GM23248 (cell line): Measurements from ENCODE around the gene AOX1.

Source experiments
- EZH2 ChIP-seq: fragments of 200-600 bp; sonication (generic); IDR thresholded peaks from 2 replicates; pipeline ENCODE4 v1.6.1; 2018; ENCODE audit warnings: antibody characterized with exemption, mild to moderate bottlenecking; ENCODE audit not compliant: insufficient read depth, poor library complexity, severe bottlenecking
- EZH2phosphoT487 ChIP-seq: fragments of 200-600 bp; sonication (generic); IDR thresholded peaks from 2 replicates; pipeline ENCODE4 v1.6.1; 2018; ENCODE audit warnings: antibody characterized with exemption, moderate library complexity, mild to moderate bottlenecking, low read depth; ENCODE audit not compliant: insufficient read depth

DNA sequence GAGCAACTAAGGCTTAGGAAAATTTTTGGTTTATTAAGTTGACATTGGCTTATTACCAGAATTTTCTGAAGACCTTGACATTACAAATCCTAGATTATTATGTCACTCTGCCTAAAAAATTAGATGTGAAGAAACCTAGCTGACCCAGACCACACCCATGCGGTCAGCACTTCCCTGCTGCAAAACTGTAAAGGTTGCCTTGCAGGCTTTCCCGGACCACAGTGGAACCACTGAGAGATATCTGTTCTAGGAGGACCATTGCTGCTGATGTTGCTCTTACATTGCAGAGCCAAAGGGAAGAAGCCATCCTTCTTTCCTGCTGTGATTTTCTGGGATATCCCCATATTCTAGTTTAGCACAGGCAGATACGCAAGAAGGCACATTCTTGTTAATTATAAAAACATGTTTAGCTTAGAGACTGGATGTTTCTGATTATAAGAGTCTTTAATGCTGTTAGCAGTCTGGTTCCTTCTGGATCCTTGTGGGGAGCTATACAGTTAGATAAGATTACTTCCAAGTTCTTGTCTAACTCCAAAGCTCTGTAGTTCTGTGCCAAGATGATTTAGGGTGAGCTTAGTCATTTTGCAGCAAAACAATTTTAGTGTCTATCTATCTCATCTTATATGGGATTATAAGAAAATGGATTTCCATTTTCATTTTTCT, 70.2 kb downstream of the AOX1 start:
- TF ChIP-seq EZH2phosphoT487: no peak
- no peak for TF ChIP-seq EZH2
